Left hindlimb (tissue), 1 donor: ENCODE results near the gene ALDH3A1.
A peak's percentile ranks its signal among the peaks of the same experiment; 100 is the strongest.

Experiments used
- DNase-seq: peaks from one replicate; pipeline ENCODE4 v3.0.0-alpha.2; 2018

Gene ALDH3A1

GRCh38 chr17:19759568-19760549 is 11.8 kb upstream of the ALDH3A1 start:
- DNase-seq = no peak

- DNase-seq = no peak
These were observed 9.6 kb upstream of the ALDH3A1 start for GRCh38 chr17:19757536-19758180.

GRCh38 chr17:19756546-19756945 is 8.4 kb upstream of the ALDH3A1 start:
- no peak for DNase-seq

GRCh38 chr17:19755821-19756510 is 7.9 kb upstream of the ALDH3A1 start:
- DNase-seq = no peak

GRCh38 chr17:19755392-19755791 is 7.3 kb upstream of the ALDH3A1 start:
- DNase-seq = no peak

GRCh38 chr17:19753661-19754463 is 5.8 kb upstream of the ALDH3A1 start:
- DNase-seq = no peak

- no peak for DNase-seq
These were observed 5.0 kb upstream of the ALDH3A1 start for GRCh38 chr17:19753051-19753509.

GRCh38 chr17:19752216-19753050 is 4.3 kb upstream of the ALDH3A1 start:
- DNase-seq = no peak

- no peak for DNase-seq
These were observed 2.7 kb upstream of the ALDH3A1 start for GRCh38 chr17:19750835-19751234.

GRCh38 chr17:19750020-19750572 is 2.0 kb upstream of the ALDH3A1 start:
- no peak for DNase-seq

GRCh38 chr17:19748807-19749193 is 702 bp upstream of the ALDH3A1 start:
- no peak for DNase-seq

- DNase-seq = no peak
These were observed 859 bp downstream of the ALDH3A1 start for GRCh38 chr17:19747159-19747719.

GRCh38 chr17:19746517-19746916 is 1.6 kb downstream of the ALDH3A1 start:
- DNase-seq = no peak

GRCh38 chr17:19744922-19745757 is 3.0 kb downstream of the ALDH3A1 start:
- DNase-seq = peak; percentile 90

- DNase-seq = no peak
These were observed 3.6 kb downstream of the ALDH3A1 start for GRCh38 chr17:19744492-19744891.

- no peak for DNase-seq
These were observed 4.7 kb downstream of the ALDH3A1 start for GRCh38 chr17:19743101-19744100.

- no peak for DNase-seq
These were observed 5.6 kb downstream of the ALDH3A1 start for GRCh38 chr17:19742495-19742894.

- no peak for DNase-seq
These were observed 6.2 kb downstream of the ALDH3A1 start for GRCh38 chr17:19741832-19742457.
